ENCODE results near the gene CAMK2D.
"Not testable (repeated sequence)": the region's sequence is repeated elsewhere in the genome, so short reads cannot be mapped to it uniquely, and the experiment has no call there.

Gene CAMK2D

DNA sequence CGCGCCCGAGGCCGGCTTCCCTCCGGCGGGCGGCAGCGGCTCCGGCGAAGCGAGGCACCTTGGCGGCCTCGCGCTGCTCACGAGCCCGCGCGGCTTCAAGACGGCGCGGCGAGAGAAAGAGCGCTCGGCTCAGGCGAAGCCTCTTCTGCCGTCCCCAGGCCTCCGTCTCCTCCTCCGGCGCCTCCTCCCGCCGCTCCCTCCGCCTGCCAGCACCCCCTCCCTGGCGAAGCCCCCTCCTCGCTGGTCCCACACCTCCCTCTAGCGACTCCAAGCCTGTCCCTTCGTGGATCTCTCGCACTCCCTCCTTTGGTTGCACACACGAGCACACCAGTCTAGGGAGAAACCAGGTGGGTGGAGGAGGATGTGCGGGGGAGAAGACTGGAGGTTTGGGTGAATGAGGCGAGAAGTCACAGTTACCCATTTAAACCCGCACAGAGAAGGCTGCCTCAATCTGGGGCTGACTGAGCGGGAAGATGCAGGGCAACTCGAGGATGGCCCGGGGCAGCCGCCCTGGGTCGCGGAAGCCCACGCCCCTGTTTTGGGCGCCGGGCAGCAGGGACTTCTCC, at the start of gene CAMK2D:
Gene CAMK2D, minus strand, starts transcription at position 119 of the 566 bp plus-strand sequence. CDS start 670 bp downstream, outside the sequence.
- DNase-seq (ENCODE audit: low read depth in 2 of 2), result peak; percentile 53 to 54

DNA sequence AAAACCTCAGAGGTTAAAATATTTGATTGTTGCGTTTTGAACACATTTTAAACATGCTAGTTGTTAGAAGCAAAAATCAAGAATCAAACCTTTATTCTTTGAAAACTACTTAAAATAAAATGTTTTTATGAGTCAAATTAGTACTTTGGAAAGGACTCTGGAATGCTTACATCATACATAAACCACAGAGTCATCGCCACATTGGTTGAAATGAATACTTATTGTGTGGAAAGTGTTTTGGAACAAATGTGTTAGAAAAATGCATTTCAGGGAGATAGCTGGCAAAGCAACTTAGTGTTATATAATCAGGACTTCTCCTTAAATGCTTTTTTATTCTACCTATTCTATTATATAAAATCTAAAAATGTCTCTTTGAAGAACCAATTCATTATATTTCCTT, 49.4 kb upstream of the CAMK2D start:
- no peak for DNase-seq (ENCODE audit: low read depth in 2 of 2)

DNA sequence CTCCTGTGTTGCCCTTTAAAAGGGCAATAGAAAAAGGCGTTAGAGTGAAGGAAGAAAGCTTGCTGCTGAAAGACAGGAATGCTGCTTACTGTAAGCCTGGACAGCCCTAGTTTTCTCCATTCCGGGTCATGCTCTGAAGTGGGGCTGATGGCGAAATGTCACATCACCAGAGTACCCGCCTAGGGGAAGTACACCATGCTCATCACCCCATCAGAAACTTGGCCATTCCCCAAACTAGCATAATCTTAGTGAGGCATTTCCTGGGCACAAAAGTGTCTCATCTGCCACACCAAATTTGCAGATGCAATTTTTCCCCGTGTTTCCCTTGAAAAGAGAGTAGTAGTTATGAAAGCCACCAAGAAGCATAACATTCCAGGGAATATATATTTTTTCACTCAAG, 47.8 kb upstream of the CAMK2D start:
- no peak for DNase-seq (ENCODE audit: low read depth in 2 of 2)

DNA sequence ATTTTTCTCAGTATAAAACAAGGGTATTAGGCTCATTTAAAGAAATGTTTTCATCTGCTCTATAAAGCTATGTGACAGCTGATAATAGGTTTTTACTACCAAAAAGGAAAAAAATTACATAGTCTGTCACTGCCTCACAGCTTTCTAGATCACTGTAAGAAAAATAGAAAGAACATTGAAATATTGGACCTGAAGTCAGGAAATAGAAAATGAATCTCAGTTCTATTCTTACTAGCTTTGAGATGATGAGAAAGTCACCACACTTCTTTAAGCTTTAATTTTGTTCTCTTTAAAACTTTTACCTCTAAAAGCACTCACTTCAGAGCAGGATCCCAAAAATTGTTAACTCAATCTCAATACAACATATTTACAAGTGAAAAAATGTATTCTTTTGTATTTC, 45.3 kb upstream of the CAMK2D start:
- DNase-seq (ENCODE audit: low read depth in 2 of 2), result no peak

DNA sequence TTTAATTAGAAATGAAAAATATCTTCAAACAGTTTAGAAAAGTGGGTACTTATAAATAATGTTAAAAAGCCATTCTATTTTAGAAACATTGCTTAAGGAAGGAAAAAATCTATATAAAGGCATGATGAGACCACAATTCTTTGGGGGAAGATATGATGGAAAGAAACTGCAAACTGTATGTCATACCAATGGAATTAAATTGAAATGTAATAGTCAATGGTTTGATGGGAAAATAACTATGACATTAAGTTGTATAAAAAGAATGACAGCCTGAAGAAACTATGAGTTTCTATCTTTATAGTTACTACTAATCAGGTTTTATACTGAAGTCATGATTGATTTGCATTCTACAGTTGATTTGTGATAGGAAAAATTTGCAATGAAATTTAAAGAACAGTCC, 40.3 kb upstream of the CAMK2D start:
- no peak for DNase-seq (ENCODE audit: low read depth in 2 of 2)

DNA sequence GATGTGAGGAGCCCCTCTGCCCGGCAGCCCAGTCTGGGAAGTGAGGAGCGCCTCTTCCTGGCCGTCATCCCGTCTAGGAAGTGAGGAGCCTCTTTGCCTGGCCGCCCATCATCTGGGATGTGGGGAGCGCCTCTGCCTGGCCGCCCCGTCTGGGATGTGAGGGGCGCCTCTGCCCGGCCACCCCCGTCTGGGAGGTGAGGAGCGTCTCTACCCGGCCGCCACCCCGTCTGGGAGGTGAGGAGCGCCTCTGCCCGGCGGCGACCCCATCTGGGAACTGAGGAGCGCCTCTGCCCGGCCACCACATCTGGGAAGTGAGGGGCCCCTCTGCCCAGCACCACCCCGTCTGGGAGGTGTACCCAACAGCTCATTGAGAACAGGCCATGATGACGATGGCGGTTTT, 34.8 kb upstream of the CAMK2D start:
- DNase-seq (ENCODE audit: low read depth in 2 of 2), result not testable (repeated sequence)

DNA sequence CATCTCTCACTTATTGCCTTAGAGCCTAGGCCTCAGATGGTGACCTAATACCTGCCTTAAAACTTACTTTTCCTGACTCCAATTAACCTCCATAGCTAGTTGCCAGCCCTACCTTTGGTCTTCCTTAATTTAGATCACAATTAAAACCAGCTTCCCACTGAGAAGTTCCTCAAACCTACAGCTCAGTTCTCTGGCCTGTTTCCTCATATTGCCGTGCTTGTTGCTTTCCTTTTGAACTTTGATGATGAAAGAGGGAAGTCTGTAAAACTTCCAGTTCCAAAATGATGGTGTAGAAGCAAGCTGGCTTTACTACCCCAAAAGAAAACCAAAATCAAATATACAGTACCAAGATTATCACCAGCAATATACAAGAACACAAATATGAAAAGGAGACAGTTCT, 28.9 kb upstream of the CAMK2D start:
- DNase-seq (ENCODE audit: low read depth in 2 of 2), result no peak

DNA sequence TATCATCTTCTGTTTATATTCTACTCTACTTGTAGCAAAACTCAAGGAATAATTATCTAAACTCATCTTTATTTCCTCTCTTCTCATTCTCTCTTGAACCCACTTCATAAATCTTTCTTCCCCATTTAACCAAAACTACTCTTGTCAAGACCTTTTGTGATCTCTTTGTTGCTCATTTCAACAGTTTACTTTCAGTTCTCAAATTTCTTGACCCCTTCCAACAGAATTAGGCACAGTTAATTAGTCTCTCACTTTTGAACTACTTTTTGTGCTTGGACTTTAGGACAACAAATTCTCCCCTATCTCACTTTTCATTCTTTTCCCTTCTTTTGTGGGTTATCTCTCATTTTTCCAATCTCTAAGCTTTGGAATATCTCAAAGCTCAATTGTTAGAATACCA, 27.4 kb upstream of the CAMK2D start:
- no peak for DNase-seq (ENCODE audit: low read depth in 2 of 2)

DNA sequence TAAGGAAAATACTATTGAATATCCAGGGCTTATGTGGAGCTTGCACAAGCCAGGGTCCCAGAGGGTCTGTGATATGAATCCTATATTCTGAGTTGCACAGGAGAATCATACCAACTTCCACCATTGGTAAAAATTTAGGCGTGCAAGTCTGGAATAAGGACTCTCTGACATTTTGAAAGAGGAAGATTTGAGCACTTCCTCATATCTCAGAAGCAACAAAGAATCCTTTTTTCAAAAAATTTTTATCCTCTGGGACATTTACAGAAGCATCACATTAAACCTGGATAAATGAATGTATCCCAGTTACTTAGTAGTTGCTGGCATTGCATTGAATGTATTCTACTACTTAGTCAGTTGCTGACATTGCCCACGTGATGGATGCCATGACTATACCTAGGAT, 24.2 kb upstream of the CAMK2D start:
- no peak for DNase-seq (ENCODE audit: low read depth in 2 of 2)

DNA sequence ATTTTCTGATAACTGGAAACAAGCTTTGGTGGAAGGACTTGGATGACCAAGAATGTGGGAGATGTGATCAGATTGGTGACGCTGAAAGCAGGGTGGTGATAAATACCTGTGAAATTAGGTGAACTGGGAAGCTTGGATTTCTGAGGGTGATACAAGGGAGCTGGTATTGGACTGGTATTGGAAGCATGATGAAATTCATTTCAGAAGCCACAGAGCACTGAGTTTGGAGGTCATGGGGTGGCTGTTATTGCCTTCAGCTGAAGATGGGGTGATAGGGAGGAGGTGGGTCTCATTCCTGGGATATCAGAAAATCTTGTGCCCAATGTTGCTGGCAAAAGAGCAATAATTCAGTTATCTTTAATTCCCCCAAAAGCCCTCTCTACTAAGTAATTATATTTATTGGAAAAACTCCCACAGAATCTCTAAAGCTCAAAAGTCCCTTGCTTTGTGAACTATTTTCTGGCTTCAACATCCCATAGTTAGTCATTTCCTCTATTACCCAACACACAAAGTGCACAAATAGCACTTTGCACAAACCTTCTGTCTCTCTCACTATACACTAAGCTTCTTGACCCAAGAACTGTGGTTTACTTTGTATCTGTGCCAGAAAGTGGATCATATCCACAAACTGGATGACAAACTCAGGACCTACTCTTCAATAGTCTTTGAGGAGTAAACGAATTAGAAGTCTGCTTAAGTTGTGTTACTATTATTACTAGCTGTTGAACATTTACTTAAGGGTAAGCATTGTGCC, 23.1 kb upstream of the CAMK2D start:
- DNase-seq (ENCODE audit: low read depth in 2 of 2), result no peak

DNA sequence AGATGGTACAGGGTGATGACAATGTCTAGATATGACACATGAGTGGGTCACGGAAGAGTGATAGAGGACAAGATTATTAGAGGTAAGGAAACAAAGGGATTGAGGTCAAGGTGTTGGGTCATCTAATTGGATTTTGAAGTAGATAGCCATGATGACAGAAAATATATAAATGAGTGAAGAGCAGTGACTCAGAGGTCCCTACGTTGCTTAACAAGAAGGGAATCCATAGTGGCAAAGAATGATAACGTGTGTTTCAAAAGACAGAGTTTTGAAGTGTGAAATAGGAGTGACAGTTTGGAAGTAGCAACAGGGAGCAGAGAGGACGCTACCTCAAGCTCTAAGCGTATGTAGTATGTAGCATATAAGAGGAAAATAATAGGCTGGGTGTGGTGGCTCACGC, 22.2 kb upstream of the CAMK2D start:
- DNase-seq (ENCODE audit: low read depth in 2 of 2), result no peak

DNA sequence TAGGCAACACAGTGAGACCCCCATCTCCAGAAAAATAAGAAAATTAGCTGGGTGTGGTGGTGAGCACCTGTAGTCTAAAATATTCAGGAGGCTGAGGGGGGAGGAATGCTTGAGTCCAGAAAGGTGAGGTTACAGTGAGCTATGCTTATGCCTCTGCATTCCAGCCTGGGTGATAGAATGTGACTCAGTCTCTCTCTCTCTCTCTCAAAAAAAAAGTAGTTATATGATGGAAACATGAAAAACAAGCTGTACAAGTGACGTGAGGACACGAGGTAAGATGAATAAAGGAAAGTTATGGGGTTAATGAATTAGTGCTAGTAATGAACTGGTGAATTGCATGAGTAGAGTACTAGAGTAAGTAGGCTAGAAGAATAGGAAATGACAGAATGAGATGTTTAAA, 21.8 kb upstream of the CAMK2D start:
- DNase-seq (ENCODE audit: low read depth in 2 of 2), result no peak

DNA sequence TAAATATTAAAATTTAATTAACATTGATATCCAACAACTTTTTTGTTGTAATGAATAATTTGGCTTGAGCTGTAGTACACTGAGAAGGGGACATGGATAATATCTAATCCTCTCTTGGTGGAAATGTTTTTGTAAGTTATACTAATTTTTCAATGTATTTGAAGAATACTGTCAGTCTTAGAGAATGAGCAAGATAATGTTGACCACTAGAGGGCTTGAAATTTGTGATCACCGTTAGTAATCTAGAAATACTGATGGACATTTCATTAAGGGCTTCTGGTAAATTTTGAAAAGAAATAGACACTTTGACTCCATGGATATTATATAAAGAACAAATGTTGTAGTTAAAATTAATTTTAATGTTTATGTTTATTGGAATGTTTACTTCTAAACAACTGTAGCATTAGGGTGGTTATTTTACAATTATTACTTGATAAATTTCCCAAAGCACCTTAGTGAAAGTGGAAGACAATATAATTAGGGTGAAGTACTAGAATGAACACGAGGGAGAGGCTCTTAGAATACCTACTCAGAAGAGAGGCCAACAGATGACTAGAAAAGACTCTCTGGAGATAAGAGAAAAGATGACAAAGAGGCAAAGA, 20.0 kb upstream of the CAMK2D start:
- DNase-seq (ENCODE audit: low read depth in 2 of 2), result no peak

DNA sequence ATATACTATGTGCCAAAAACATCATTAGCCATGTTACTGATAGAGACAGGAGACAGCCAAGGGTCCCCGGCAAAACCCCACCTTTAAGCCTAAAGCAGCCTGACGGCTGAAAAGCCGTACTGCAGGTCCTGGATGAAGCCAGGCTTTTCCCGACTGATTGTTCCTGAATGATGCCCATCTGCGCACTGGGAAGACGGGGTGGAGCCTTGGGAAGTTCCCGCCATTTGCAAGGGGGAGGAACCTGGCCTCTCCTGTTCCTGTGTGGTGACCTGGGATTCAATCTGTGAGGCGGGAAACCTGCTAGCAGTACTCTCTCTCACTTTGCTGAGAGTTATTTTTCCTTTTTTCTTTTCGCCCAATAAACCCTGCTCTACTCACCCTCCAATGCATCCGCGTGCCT, 15.1 kb upstream of the CAMK2D start:
- DNase-seq (ENCODE audit: low read depth in 2 of 2), result no peak

DNA sequence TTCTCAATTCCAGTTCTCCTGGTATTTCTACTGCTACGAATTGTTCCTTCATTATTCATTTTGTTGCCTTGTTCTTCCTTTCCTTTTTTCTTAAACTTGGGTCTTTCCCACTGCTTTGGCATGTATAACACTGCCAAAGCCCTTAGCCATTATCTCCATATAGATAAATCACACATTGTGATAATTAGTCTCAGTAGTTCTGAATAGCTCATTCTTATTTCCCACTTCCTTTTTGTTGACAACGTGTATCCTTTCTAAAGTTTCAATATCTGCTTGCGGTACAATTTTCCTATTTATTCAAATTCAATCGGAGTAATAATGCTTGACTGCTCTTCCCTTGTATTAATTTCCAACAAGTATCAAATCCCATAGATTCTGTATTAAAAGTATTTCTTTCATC, 14.5 kb upstream of the CAMK2D start:
- no peak for DNase-seq (ENCODE audit: low read depth in 2 of 2)

DNA sequence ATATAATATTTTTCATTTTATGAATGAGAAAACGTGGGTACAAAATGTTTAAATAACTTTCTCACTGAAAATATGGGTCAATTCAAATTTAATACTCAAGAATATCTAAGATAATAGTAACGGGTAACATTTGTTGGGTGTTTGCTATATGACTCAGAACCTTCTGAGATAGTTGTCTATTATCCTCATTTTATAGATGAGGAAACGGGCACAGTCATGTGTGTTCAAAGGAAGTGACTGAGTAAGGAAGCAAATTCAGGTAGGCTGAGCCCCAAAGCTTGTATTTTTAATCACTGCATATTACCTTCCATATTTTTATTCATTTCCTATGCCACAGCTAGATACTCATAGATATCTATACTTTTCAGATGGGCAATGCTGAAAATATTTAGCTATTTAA, 12.2 kb upstream of the CAMK2D start:
- DNase-seq (ENCODE audit: low read depth in 2 of 2), result no peak

DNA sequence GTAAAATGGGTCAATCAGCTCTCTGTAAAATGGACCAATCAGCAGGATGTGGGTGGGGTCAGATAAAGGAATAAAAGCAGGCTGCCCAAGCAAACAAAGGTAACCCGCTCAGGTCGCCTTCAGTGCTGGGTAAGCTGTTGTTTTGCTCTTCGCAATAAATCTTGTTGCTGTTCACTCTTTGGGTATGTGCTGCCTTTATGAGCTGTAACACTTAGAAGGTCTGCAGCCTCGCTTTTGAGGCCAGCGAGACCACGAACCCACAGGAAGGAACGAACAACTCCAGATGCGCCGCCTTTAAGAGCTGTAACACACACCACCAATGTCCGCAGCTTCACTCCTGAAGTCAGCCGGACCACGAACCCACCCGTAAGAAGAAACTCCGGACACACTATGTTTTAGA, 11.5 kb upstream of the CAMK2D start:
- no peak for DNase-seq (ENCODE audit: low read depth in 2 of 2)

DNA sequence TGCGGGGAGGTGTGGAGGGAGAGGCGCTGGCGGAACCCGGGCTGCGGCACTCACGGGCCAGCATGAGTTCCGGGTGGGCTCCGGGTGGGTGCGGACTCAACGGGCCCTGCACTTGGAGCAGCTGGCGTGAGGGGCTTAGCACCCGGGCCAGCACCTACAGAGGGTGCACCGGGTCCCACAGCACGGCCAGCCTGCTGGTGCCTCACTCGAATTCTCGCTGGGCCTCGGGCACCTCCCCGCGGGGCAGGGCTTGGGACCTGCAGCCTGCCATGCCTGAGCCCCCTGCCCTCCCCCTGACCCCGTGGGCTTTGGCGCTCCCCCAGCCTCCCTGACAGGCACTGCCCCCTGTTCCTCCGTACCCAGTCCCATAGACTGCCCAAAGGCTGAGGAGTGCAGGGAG, 10.8 kb upstream of the CAMK2D start:
- DNase-seq (ENCODE audit: low read depth in 2 of 2), result no peak

DNA sequence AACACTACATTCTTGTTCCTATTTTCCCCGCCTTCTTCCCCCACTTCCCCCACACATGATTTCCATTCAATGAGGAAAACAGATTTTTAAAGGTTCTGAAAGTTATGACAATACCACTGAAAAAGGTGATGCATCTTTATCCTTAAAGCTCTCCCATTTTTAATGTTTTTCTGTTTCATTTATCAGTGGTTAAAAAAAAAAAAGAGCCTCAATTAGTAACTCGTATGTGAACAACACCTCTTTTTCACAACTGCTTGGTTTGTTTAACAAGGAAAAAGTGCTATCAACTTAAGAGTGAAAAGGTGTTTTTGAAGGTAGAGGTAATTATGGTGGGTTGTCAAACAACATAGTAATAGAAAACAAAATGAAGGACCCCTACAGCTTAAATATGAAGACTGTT, 8.2 kb upstream of the CAMK2D start:
- DNase-seq (ENCODE audit: low read depth in 2 of 2), result no peak

DNA sequence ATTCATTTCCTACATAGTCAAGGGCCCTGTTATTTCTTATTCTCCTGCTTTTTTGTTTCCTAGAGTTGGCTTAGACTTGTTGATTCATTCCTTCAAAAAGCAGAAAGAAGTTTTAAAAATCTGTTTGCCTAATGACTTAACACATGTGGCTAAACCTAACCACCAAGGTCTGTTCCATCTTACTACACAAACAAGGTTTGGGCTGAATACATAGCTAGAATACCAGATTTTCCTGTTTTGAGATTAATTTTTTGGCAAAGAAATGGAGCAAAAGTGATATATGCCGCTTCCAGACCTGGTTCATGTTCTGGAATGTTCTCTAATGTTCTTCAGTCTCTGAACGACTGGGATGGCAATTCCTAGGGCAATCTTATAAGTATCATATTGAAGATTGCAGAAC, 7.4 kb upstream of the CAMK2D start:
- no peak for DNase-seq (ENCODE audit: low read depth in 2 of 2)

DNA sequence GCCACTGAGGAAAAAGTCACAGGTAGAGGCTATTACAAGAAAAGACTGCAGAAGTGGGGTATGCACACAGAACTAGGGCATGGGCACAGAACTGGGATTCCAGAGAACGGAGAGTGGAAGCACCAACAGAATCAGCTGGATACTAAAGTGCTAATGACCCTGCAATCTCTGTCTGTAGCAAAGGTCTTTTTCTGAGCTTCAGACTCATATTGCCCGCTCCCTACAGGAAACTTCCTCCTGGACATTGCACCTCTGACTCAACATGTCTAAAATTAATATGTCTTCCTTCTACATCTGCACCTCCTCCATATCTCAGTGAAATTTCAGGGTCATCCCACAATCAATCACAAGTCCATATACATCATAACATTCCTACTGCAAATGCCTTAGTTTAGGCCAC, 5.3 kb upstream of the CAMK2D start:
- no peak for DNase-seq (ENCODE audit: low read depth in 2 of 2)

DNA sequence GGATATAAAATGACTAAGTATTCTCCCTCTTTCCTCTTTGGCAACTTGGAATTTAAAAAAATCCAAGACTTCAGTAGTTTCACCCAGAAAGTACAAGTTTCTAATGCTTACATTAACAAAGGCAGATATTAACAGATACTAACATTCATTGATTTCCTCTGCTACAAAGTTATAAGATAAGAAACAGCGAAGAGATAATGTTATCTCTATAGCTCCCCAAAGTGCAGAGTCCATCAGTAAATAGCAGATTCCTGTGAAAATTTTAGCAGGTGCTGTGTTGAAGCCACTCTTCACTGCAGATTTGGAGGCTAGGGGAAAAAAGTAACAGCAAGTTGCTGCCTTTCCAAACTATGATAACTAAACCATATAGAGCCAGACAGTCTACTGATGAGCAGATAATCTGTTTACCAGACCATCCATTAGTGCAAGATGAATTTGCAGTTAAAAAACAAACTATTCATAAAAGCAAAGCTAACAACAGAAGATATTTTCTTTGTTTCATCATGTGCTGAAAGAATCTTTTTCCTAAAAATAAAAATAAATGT, 3.3 kb upstream of the CAMK2D start:
- no peak for DNase-seq (ENCODE audit: low read depth in 2 of 2)

DNA sequence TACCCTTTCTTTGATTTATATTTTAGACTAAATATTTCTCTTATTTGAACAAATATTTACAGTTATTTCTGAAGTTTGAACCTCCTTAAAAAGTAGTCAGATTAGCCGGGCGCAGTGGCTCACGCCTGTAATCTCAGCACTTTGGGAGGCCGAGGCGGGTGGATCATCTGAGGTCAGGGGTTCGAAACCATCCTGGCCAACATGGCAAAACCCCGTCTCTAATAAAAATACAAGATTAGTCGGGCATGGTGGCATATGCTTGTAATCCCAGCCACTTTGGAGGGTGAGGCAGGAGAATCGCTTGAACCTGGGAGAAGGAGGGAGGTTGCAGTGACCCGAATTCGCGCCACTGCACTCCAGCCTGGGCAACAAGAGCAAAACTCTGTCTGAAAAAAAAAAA, 2.4 kb upstream of the CAMK2D start:
- not testable (repeated sequence) for DNase-seq (ENCODE audit: low read depth in 2 of 2)

DNA sequence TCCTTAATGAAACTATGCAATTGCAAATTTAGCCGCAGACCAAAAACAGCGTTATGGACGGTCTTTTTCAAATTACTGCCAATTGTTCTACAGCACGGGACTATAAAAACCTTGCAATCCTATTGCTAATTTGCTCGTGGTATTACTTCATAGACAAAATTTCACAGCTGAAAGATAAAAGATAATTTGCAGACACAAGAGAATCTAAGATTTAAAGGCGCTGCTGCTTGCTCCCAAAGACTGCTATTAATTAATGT, 1.4 kb upstream of the CAMK2D start:
- no peak for DNase-seq (ENCODE audit: low read depth in 2 of 2)
